Activated T-helper 9 cell treated with anti-CD3 and anti-CD28 coated beads, Interleukin-2, amount 50 U/mL, for 16 hours (primary cell): ENCODE data around the gene MRGPRE.

ENCODE experiments used
- DNase-seq: peaks from one replicate; pipeline ENCODE4 v3.0.0-alpha.2; 2020; ENCODE audit warnings: low read depth

MRGPRE gene

GRCh38 chr11:3226846-3227567, 5.2 kb downstream of the MRGPRE start:
- no peak for DNase-seq

DNA sequence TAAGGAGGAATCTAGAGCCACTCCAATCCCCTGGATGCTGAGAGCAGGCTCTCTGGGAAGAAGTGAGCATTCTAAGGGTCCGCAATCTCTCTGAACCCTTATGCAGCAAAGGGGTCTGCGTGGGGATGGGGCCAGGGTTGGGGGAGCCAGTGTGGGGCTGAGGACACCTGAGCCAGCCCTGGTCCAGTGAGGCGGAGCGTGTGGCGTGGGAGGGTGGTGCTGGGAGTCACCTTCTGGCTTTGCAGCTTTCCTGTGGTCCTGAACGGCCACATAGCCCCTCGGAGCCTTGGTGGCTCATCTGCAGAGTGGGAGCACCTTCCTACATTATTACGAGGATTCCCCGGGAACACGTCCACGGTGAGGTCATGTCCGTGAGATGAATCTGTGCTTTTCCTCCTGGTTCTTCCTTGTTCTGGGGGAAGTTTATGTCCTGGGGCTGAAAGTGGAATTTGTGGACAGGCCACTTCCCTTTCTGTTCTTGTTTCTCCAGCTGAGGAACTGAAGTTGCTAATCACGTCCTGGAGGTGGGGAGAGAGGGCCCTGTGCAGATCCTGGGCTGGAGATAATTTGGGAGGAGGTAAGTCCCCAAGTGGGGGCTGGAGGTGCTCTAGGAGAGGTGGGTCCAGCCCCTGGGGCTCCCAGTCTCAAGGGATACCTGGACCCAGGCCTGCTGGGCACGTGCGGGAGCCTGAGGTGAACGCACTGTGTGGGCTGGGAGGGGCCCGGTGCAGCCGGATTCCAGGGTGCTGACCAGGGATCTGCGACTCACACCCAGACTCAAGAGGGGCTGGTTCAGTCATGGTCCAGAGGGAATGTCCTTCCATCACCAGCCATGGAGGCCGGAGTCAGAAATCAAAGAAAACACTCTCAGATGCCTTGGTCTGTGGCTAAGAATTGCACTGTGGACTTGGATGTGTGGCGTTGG, 6.1 kb downstream of the MRGPRE start:
- DNase-seq: no peak

DNA sequence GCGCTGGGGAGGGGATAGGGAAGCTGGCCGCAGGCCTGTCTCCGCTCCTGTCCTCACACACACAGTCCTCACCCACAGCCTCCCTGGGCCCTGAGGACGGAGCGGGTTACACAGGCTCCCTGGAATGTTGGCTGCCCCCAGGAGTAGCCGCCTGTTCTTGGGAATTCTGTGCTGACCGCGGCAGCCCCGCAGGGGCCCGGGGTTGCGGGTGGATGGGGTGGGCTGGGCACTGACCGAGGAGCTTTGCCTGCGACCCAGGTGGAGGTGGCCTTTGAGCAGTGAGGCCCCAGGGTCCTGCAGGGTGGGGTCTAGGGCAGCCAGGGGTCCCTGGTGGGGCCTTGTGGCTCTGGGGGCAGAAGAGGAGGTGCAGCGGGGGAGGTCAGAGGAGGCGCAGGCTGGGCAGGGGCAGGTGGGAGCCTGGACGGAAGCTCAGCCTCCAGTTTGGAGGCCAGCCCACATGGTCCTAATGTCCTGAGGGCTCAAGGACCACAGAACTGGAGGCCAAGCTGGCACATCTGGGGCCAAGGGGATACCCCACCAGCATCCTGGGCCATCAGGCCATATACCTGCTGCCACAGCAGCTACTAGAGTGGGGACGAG, 7.0 kb downstream of the MRGPRE start:
- no peak for DNase-seq

- DNase-seq: no peak
These were observed 7.7 kb downstream of the MRGPRE start for GRCh38 chr11:3224401-3225057.

DNA sequence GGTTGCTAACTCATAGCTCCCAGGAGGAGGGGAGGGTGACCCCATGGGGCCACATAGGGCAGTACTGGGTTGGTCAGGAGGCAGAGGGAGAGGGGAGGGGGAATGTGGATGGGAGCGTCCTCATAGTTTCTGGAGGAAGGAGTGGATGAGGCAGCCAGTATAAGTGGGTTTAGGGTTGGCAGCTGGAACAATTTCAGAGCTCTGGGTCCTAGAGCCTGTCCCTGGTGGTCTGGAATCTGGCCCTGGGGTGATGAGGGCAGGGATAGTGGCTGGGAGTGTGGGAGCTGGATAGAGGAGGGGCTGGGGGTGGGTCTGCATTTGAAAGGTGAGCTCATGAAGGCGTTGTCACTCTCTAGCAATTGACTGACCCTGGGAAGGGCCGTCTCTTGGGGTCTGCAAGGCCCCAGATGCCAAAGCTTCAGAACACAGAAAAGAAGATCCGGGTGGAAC, 8.3 kb downstream of the MRGPRE start:
- DNase-seq: no peak

DNA sequence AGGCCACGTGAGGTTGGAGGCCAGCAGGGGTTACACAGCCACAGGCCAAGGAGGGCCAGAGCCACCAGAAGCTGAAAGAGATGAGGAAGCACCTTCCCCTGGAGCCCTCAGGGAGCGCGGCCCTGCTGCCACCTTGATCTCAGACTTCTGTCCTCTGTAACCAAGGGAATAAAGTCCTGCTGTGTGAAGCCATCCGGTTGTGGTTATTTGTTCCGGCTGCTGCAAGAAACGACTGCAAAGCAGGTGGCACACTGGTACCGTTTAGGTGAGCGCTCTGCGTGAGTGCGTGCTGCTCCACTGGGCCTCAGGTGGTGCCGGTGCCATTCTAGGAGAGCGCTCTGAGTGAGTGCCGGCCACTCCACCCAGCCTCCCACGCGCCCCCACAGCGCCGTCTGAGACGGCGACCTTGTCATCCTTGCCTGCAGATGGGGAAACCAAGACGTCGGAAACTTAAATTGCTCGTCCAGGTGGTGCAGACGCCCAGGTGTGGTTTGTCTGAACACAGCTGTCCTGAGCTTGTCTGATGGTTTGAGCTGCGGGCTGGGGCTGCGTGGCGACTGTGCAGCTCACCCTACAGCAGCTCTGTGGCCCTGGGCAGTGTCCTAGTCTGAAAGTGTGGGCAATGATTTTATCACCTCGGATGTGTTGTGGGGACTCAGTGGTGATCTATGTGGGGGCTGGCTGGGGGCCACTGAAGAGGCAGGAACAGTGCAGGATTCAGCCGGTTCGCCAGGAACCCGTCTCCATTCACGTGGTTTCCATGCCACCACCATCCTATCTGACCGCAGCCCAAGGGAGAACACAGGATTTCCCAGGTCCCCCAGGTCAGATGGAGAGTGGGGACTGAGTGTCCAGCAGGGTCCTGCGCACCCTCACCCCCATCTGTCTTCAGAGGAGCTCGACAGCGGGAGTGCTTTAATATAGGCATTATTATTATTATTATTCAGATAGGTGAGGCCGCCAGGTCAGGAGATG, 9.0 kb downstream of the MRGPRE start:
- DNase-seq: no peak

- no peak for DNase-seq
These were observed 10.0 kb downstream of the MRGPRE start for GRCh38 chr11:3222003-3222855.

DNA sequence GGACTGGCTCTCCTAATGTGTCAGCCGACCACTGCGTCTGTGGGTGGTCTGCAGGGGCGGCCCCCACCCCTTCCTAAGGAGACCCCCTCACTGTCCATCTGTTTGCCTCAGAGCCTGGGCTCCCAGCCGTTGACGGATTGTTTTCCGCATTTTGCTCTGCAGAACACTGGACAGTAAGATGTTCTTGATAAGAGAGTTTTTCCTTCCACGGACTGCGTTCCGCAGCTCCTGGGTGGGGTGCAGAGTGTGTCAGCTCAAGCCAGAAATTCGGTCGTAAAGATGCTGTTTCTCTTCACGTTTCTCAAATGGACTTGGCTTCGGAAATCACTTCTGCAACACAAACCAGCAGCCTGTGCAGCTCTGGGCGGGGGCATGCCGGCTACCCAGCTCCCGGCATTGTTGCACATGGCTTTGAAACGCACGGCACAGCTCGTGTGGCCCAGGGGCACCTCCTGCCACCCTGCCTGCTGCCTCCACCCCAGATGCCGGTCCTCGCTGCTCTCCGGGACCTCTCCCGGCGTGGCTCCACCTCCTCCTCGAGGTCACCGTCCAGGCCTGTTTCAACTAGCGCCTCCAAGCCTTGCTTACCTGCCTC, 10.7 kb downstream of the MRGPRE start:
- DNase-seq: no peak

- DNase-seq: no peak
These were observed 11.5 kb downstream of the MRGPRE start for GRCh38 chr11:3220521-3221407.

DNA sequence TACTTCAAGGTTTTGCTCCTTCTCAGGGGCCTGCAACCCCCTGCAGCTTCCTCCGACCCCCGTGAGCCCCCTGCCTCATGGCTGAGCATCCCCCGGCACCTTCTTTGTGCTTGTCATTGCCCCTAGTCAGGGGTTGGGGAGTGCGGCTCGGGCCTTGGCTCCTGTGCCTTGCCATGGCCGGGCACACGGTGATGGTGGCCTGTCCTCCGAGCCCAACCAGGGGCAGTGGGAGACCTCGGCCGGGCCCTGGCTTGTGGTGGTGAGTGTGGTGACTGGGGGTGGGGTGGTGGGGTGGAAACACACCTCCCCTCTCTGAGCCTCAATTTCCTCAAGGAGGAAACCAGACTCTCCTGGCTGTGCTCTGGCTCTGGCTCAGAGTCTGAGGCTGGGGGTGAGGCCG, 12.1 kb downstream of the MRGPRE start:
- DNase-seq: no peak

DNA sequence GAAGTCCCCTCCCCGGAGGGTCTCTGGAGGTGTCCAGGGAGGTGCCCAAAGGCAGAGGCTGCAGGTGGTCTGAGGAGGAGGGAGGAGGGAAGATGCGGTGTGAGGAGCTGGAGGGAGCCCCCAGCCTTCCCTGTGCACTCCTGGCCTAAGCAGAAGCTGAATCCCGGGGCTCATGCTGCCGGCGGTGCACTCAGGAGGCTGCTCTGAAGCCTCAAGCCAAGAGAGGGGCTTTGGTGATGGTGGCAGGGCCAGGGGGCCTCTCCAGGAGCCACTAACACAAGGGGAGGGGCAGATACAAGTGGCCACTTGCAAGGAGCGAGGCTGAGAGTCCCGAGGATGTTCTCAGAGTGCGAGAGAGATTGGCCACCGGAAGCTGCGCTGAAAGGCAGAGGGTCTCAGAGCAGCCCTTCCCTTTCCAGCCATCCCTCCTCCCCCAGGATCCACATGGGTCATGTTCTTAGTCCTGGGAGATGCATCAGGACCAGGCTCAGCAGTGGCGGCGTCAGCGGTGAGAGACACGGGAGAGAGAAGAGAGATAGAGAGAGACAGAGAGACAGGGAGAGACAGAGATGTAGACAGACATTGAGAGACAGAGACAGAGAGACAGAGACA, 12.8 kb downstream of the MRGPRE start:
- DNase-seq: no peak

DNA sequence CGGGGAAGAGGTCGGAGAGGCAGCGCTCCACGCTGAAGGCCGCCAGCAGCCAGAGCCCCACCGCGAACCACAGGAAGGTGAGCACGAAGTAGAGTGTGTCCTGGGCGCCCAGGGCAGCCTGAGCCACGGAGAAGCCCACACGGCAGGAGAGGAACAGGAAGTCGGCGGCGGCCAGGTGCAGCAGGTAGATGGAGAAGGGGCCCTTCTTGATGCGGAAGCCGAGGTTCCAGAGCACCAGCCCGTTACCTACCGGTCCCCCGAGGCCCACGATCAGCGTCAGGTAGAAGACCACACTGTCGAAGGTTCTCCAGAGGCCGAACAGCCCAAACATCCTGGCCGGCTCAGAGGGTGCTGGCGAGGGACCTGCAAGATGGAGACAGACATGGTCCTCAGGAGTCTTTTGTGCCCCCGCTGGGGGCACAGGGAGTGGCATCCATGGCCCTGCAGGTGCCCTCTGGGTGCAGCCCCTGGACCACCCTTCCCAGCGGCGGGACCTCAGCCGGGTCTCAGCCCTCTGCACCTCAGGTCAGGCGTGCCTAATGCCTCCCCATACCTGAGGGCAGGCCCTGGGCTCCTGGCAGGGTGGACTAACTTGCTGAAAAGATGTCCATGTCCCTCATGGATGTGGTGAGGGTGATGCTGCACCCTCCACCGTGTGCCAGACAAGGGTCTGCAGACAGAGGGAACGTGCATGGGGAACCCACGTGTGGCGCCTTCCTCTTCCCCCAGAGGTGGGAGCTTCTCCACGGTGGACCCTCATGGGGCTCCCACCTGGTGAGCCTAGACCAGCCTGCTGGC, 13.5 kb downstream of the MRGPRE start, which contains the start of gene MRGPRG:
Gene MRGPRG, minus strand, starts transcription at position 331 of the 798 bp plus-strand sequence. Its CDS starts 0 bp downstream, at position 331.
- DNase-seq: no peak

- no peak for DNase-seq
These were observed 14.3 kb downstream of the MRGPRE start for GRCh38 chr11:3217818-3218482.

- DNase-seq: no peak
These were observed 16.1 kb downstream of the MRGPRE start for GRCh38 chr11:3216027-3216525.

DNA sequence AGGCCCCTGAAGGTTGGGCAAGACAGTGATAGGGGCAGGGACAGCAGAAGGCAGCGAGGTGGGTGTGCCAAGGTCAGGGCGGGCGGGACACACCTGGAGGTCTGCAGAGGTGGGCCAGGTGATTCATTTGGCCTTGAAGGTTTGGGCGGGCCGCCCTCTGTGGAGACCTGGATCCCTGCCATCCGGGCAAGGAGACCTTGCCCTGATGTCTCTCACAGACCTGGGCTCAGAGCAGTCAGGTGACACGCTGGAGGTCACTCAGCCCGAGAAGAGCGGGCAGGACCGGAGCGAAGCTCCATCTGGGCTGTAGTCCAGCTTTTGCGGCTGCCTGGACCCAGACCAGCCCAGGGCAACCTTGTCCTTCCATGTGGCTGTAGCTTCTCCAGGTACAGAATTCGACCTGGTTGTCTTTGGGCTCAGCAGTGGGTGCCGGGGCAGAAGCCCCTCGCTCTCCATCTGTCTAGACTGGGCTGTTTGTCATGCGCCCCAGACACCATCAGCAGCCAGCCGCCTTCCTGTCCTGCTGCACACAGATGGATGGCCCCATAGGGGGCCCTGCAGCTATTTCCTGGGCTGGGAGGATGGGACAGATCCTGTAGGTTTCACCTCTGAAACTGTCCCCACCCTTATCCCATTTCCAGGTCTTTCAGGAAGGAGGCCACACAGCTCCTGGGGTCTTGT, 16.7 kb downstream of the MRGPRE start:
- DNase-seq: no peak

GRCh38 chr11:3214420-3214699, 17.9 kb downstream of the MRGPRE start:
- no peak for DNase-seq
